Natural killer cell (primary cell): ENCODE results near the gene LRCH3. TPM values are rescaled to one million over a fixed set of nuclear protein-coding genes. Genes with fewer than 3 reads are reported as not detected.
"Not testable (repeated sequence)": the region's sequence is repeated elsewhere in the genome, so short reads cannot be mapped to it uniquely, and the experiment has no call there.

Experiments used
- ATAC-seq, 3 donors: fragments of 150-1000 bp in 2 of 3; fragments of 200-7000 bp in 1 of 3; cut with Tn5 transposase; 1 replicate in 1 of 3; 2 replicates in 2 of 3; pipeline ENCODE4 v1.10.0; 2021; ENCODE audit warnings: mild to moderate bottlenecking in 2 of 3, moderate library complexity in 2 of 3
- DNase-seq, 2 donors: peaks; one replicate each; pipeline versions ENCODE4 v3.0.0 to v3.0.0-alpha.2; 2013 to 2021; ENCODE audit warnings: mixed read lengths in 1 of 2
- H3K27ac ChIP-seq: one replicate; pipeline ENCODE4 v1.5.1; 2013; ENCODE audit warnings: mild to moderate bottlenecking, low read length
- H3K27me3 ChIP-seq: one replicate; pipeline ENCODE4 v1.6.1; 2013; ENCODE audit warnings: low read length; ENCODE audit not compliant: control insufficient read depth, insufficient read depth
- H3K36me3 ChIP-seq: one replicate; pipeline ENCODE4 v1.6.1; 2013; ENCODE audit warnings: low read length; ENCODE audit not compliant: control insufficient read depth, insufficient read depth
- H3K4me1 ChIP-seq: one replicate; pipeline ENCODE4 v1.6.1; 2013; ENCODE audit warnings: low read length; ENCODE audit not compliant: control insufficient read depth, insufficient read depth
- H3K4me3 ChIP-seq: one replicate; pipeline ENCODE4 v1.5.1; 2013; ENCODE audit warnings: low read length
- H3K9me3 ChIP-seq: one replicate; pipeline ENCODE4 v1.6.1; 2013; ENCODE audit warnings: low read length; ENCODE audit not compliant: control insufficient read depth, insufficient read depth
- H3K27ac Mint-ChIP-seq, 2 donors: one replicate each; pipeline ENCODE4 v1.8.0; 2022; ENCODE audit warnings: mild to moderate bottlenecking in 2 of 2, mixed read lengths in 2 of 2, moderate library complexity in 1 of 2
- H3K27me3 Mint-ChIP-seq, 2 donors: one replicate each; pipeline ENCODE4 v1.8.0; 2022; ENCODE audit warnings: low read depth in 2 of 2, mixed read lengths in 2 of 2
- H3K36me3 Mint-ChIP-seq: one replicate; pipeline ENCODE4 v1.8.0; 2022; ENCODE audit warnings: mixed read lengths
- H3K4me1 Mint-ChIP-seq, 2 donors: one replicate each; pipeline ENCODE4 v1.8.0; 2022; ENCODE audit warnings: mixed read lengths in 2 of 2
- H3K4me3 Mint-ChIP-seq: one replicate; pipeline ENCODE4 v1.8.0; 2022; ENCODE audit warnings: mild to moderate bottlenecking, moderate library complexity, mixed read lengths
- H3K9me3 Mint-ChIP-seq, 2 donors: one replicate each; pipeline ENCODE4 v1.8.0; 2022; ENCODE audit warnings: mixed read lengths in 2 of 2
- WGBS: methylation state at CpG from one replicate; pipeline ENCODE4 v1.1.7; 2013; ENCODE audit warnings: missing lambda C conversion rate; ENCODE audit not compliant: insufficient coverage; 5-methylcytosine and 5-hydroxymethylcytosine counted together
- intact Hi-C: fragments of 100-400 bp; cut with micrococcal nuclease; formaldehyde crosslinking; loops from one replicate; pipeline ENCODE4 v1.14.2; 2022
- total RNA-seq, 4 donors: library from RNA; stranded (reverse); fragments of 120-200 nt in 1 of 4; gene quantifications; one replicate each; pipeline versions ENCODE4 v1.2.3 to v1.2.4, GENCODE V29; 2013 to 2022
- TF ChIP-seq, protein P1 (sequence below): fragments of 200-600 bp; IDR thresholded peaks from one replicate; pipeline ENCODE4 v1.8.0; 2022; ENCODE audit warnings: antibody characterized with exemption

The LRCH3 gene
- total RNA-seq, 3 donors from 2014 or later (not counting 1 experiment from before 2014, with no cell fraction given) = 68.1 to 90.5 (median 90.3) TPM

DNA sequence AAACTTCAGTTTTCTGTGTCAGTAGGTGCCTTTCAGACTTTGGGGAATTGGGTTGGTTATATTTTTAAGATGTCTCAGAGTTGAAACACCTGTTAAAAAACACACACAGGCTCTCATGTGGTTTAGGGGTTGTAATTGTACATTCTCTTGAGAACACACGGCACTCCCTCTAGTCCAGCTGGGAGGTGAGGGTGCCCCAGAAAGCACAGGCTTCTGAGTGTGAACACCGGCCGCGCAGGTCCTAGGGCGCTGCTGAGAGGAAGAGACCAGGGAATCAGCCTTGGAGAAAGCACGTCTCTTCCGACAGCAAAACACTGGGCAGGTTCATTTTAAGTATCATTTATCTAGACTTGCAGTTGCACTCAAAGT is 90.9 kb downstream of the LRCH3 start:
- Mint-ChIP-seq H3K27ac (peak overlapping the region in 1 of 2 donors; percentile 33), H3K9me3 (no peaks in the 10 kb centered on the region), H3K36me3 (peaks cover 12% of the 10 kb centered on the region), H3K4me3 (no peak overlapping the region), H3K27me3 (no peaks in the 10 kb centered on the region), H3K4me1 (peaks cover 13 to 15% of the 10 kb centered on the region in 2 donors)
- Histone ChIP-seq H3K9me3 (no peaks in the 10 kb centered on the region), H3K36me3 (peaks cover 42% of the 10 kb centered on the region), H3K4me3 (no peak overlapping the region), H3K4me1 (peaks cover 7% of the 10 kb centered on the region), H3K27me3 (no peaks in the 10 kb centered on the region), H3K27ac (no peak overlapping the region)
- TF ChIP-seq, protein P1, sequence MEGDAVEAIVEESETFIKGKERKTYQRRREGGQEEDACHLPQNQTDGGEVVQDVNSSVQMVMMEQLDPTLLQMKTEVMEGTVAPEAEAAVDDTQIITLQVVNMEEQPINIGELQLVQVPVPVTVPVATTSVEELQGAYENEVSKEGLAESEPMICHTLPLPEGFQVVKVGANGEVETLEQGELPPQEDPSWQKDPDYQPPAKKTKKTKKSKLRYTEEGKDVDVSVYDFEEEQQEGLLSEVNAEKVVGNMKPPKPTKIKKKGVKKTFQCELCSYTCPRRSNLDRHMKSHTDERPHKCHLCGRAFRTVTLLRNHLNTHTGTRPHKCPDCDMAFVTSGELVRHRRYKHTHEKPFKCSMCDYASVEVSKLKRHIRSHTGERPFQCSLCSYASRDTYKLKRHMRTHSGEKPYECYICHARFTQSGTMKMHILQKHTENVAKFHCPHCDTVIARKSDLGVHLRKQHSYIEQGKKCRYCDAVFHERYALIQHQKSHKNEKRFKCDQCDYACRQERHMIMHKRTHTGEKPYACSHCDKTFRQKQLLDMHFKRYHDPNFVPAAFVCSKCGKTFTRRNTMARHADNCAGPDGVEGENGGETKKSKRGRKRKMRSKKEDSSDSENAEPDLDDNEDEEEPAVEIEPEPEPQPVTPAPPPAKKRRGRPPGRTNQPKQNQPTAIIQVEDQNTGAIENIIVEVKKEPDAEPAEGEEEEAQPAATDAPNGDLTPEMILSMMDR = no peak
- no peak for DNase-seq
- ATAC-seq = no peak
- intact Hi-C loops = no loop called here
- 84% methylated on average over 7 of the region's 7 CpGs for WGBS

DNA sequence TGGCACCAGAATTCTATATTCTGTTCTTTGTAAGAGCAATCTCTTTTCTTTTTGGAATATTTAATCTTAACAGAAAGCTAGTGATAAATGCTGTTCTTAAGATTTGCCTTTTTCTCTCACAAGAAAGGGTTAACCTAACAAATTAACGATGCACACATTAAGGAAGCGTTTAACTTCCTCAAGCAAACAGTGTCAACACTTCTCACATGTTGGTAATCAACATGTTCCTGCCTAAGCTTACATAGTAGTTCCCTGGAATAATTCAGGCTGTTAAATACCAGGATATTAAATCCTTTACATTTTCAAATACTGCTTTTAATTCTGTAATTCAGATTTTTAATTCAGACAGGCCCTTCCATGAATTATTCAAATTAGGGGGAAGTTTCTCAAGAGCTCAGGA is 91.5 kb downstream of the LRCH3 start:
- H3K36me3 ChIP-seq = peaks cover 42% of the 10 kb centered on the region
- Mint-ChIP-seq H3K4me1 (peaks cover 13 to 15% of the 10 kb centered on the region in 2 donors), H3K9me3 (no peaks in the 10 kb centered on the region), H3K27me3 (no peaks in the 10 kb centered on the region), H3K4me3 (no peak overlapping the region), H3K36me3 (peaks cover 12% of the 10 kb centered on the region), H3K27ac (no peak overlapping the region)
- no peak for DNase-seq
- ATAC-seq = no peak
- no peak overlapping the region for H3K4me3 ChIP-seq
- TF ChIP-seq, protein P1 = no peak
- no peak overlapping the region for H3K27ac ChIP-seq
- intact Hi-C loops = no loop called here
- H3K27me3 ChIP-seq = no peaks in the 10 kb centered on the region
- peaks cover 7% of the 10 kb centered on the region for H3K4me1 ChIP-seq
- H3K9me3 ChIP-seq = no peaks in the 10 kb centered on the region
- WGBS = 10% methylated on average over 2 of the region's 2 CpGs

DNA sequence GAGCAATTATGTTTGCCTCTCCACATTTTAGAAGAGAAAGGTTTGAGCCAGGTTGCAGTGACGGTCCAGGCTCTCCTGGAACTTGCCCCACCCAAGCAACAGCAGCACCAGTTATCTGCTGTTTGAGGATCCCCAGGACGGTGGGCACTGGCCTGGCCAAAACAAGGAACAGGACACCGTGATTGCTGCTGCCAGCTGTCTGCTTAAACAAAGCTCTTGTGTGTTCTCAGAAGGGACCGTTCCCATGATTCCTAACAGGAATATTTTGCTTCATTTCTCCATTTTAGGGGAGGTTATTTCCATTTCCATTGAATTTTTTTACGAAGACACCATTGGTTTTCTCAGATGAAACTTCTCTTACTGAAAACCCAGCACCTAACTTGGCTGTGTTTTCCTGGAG is 92.5 kb downstream of the LRCH3 start:
- Histone ChIP-seq H3K27ac (no peak overlapping the region), H3K4me1 (peaks cover under 1% of the 10 kb centered on the region), H3K36me3 (peaks cover 37% of the 10 kb centered on the region), H3K27me3 (no peaks in the 10 kb centered on the region), H3K4me3 (no peak overlapping the region), H3K9me3 (no peaks in the 10 kb centered on the region)
- no peak for DNase-seq
- TF ChIP-seq, protein P1 = no peak
- 97% methylated on average over 5 of the region's 5 CpGs for WGBS
- peaks cover 12% of the 10 kb centered on the region for H3K36me3 Mint-ChIP-seq
- no peak overlapping the region for H3K4me3 Mint-ChIP-seq
- intact Hi-C loops = no loop called here
- H3K27me3 Mint-ChIP-seq = no peaks in the 10 kb centered on the region
- no peak for ATAC-seq
- H3K4me1 Mint-ChIP-seq = peaks cover 5 to 11% of the 10 kb centered on the region in 2 donors
- H3K27ac Mint-ChIP-seq = peak overlapping the region in 1 of 2 donors; percentile 19
- no peaks in the 10 kb centered on the region for H3K9me3 Mint-ChIP-seq

DNA sequence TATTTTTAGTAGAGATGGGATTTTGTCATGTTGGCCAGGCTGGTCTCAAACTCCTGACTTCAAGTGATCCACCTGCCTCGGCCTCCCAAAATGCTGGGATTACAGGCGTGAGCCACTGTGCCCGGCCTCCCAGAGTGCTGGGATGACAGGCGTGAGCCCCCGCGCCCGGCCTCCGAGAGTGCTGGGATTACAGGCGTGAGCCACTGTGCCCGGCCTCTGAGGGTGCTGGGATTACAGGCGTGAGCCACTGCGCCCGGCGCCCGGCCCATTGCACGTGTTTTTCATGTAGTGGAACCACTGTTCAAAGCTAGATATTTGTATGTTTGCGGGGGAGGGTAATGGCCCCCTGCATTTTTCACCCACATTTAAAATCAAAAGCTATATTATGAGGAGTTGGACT is 93.3 kb downstream of the LRCH3 start:
- intact Hi-C loops, H3K27me3 Mint-ChIP-seq, H3K27me3 ChIP-seq, H3K9me3 ChIP-seq, H3K4me1 ChIP-seq, H3K4me1 Mint-ChIP-seq, H3K4me3 Mint-ChIP-seq, H3K27ac ChIP-seq, ATAC-seq, H3K4me3 ChIP-seq, H3K9me3 Mint-ChIP-seq, DNase-seq: not testable (repeated sequence)
- 97% methylated on average over 15 of the region's 17 CpGs for WGBS
- H3K36me3 ChIP-seq = peaks cover 32% of the 10 kb centered on the region
- Mint-ChIP-seq H3K27ac (peak overlapping the region in 1 of 2 donors; percentile 19), H3K36me3 (peaks cover 12% of the 10 kb centered on the region)

DNA sequence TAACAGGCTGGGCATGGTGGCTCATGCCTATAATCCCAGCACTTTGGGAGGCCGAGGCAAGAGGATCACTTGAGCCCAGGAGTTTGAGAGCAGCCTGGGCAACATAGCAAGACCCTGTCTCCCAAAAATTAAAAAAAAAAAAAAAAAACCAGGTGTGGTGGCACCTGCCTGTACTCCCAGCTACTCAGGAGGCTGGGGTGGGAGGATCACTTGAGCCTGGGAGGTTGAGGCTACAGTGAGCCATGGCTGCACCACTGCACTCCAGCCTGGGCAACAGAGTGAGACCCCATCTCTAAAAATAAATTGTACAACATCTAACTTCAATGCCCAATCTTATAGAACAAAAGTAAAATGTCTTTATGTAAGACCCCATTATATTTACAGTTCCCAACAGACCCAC is 95.0 kb downstream of the LRCH3 start:
- H3K27me3 Mint-ChIP-seq, H3K4me3 ChIP-seq, ATAC-seq, H3K27me3 ChIP-seq, H3K36me3 Mint-ChIP-seq, H3K27ac ChIP-seq, H3K4me3 Mint-ChIP-seq, H3K9me3 Mint-ChIP-seq, H3K9me3 ChIP-seq, H3K4me1 ChIP-seq, intact Hi-C loops, DNase-seq, H3K4me1 Mint-ChIP-seq, H3K27ac Mint-ChIP-seq: not testable (repeated sequence)
- H3K36me3 ChIP-seq = peaks cover 27% of the 10 kb centered on the region
- WGBS = 80% methylated on average over 1 of the region's 1 CpG

DNA sequence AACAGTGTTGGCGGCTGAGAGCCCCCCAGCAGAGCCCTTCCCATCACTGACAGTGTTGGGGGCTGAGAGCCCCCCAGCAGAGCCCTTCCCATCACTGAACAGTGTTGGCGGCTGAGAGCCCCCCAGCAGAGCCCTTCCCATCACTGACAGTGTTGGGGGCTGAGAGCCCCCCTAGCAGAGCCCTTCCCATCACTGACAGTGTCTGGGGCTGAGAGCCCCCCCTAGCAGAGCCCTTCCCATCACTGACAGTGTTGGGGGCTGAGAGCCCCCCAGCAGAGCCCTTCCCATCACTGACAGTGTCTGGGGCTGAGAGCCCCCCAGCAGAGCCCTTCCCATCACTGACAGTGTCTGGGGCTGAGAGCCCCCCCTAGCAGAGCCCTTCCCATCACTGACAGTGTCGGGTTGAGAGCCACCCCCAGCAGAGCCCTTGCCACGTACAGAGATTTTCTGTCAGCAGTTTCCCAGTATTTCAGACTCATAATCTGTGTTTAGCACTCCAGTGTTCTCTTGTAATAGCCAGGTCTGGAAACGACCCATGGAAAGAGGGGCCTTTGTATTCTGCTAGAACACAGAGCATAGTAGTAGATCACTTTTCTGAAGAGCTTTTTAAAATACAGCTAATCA is 96.5 kb downstream of the LRCH3 start:
- intact Hi-C loops, H3K4me3 Mint-ChIP-seq, H3K9me3 Mint-ChIP-seq, H3K4me1 Mint-ChIP-seq, H3K4me3 ChIP-seq, H3K27me3 Mint-ChIP-seq, H3K27ac ChIP-seq, H3K4me1 ChIP-seq, ATAC-seq, H3K27me3 ChIP-seq, H3K9me3 ChIP-seq, H3K36me3 Mint-ChIP-seq, DNase-seq, H3K27ac Mint-ChIP-seq: not testable (repeated sequence)
- 89% methylated on average over 5 of the region's 5 CpGs for WGBS
- peaks cover 20% of the 10 kb centered on the region for H3K36me3 ChIP-seq
